HepG2 (cell line): ENCODE measurements around the gene TBC1D10B. TPM values are rescaled to one million over a fixed set of nuclear protein-coding genes. Genes with fewer than 3 reads are reported as not detected.

Experiments used
- AKAP8 ChIP-seq: sonication (generic); formaldehyde crosslinking; IDR thresholded peaks from 2 replicates; pipeline ENCODE4 v1.5.1; 2020; ENCODE audit warnings: mild to moderate bottlenecking, missing genetic modification reagents
- ASH2L ChIP-seq: fragments of 300-600, 200-600 bp; sonication (generic); IDR thresholded peaks from 2 replicates; pipeline ENCODE4 v1.7.0; 2017; ENCODE audit warnings: low read depth, mild to moderate bottlenecking, moderate library complexity, mixed read lengths, low read length; ENCODE audit not compliant: insufficient read length
- HHEX ChIP-seq: IDR thresholded peaks from 2 replicates; pipeline ENCODE4 v1.6.1; 2016; ENCODE audit warnings: control low read depth
- KLF12 ChIP-seq: sonication (generic); formaldehyde crosslinking; IDR thresholded peaks from 2 replicates; pipeline ENCODE4 v1.4.0; 2020; ENCODE audit warnings: missing genetic modification reagents, borderline replicate concordance
- RARG ChIP-seq: sonication (generic); formaldehyde crosslinking; IDR thresholded peaks from 2 replicates; pipeline ENCODE4 v1.4.0; 2020; ENCODE audit warnings: low read depth, mild to moderate bottlenecking, missing genetic modification reagents
- REXO4 ChIP-seq: sonication (generic); formaldehyde crosslinking; IDR thresholded peaks from 2 replicates; pipeline ENCODE4 v1.8.0; 2022; ENCODE audit warnings: missing genetic modification reagents, mild to moderate bottlenecking, borderline replicate concordance
- SMAD3 ChIP-seq: sonication (generic); formaldehyde crosslinking; IDR thresholded peaks from 2 replicates; pipeline ENCODE4 v1.4.0; 2020; ENCODE audit warnings: missing genetic modification reagents
- XBP1 ChIP-seq: sonication (generic); formaldehyde crosslinking; IDR thresholded peaks from 2 replicates; pipeline ENCODE4 v1.5.0; 2020; ENCODE audit warnings: missing genetic modification reagents
- ZFX ChIP-seq: sonication (generic); formaldehyde crosslinking; IDR thresholded peaks from 2 replicates; pipeline ENCODE4 v1.4.0; 2020; ENCODE audit warnings: mild to moderate bottlenecking, low read depth, missing genetic modification reagents, moderate library complexity
- ZNF780A ChIP-seq: sonication (generic); formaldehyde crosslinking; IDR thresholded peaks from 2 replicates; pipeline ENCODE4 v1.8.0; 2022; ENCODE audit warnings: mild to moderate bottlenecking, missing genetic modification reagents, moderate library complexity
- ZNF841 ChIP-seq: sonication (generic); formaldehyde crosslinking; IDR thresholded peaks from 2 replicates; pipeline ENCODE4 v1.8.1; 2023; ENCODE audit warnings: missing genetic modification reagents, borderline replicate concordance
- polyA plus RNA-seq, 8 experiments: library from polyadenylated mRNA; depleted of rRNA in 3 of 8; stranded (reverse) in 7 of 8; unstranded in 1 of 8; fragments of >200 nt; fragmentation: Illumina TruSeq in 4 of 8; extraction: Trizol in 4 of 8; gene quantifications; 2 replicates each; pipeline versions ENCODE4 v1.2.1 to v1.2.3, GENCODE V29; 2011 to 2016; ENCODE audit warnings: low read depth in 4 of 8, missing spikeins in 1 of 8, mixed read lengths in 1 of 8; ENCODE audit not compliant: insufficient read depth in 1 of 8
- total RNA-seq, 5 experiments: library from RNA; depleted of rRNA; stranded (reverse); fragments of >200 nt; fragmentation: Illumina TruSeq; extraction: Trizol; gene quantifications; 2 replicates each; pipeline ENCODE4 v1.2.3, GENCODE V29; 2016; ENCODE audit warnings: low read depth in 1 of 5
- TF ChIP-seq, protein P1 (sequence below): sonication (generic); formaldehyde crosslinking; IDR thresholded peaks from 2 replicates; pipeline ENCODE4 v1.4.0; 2020; ENCODE audit warnings: missing genetic modification reagents, borderline replicate concordance
- TF ChIP-seq, protein P2 (sequence below): IDR thresholded peaks from 2 replicates; pipeline ENCODE4 v1.6.1; 2016; ENCODE audit warnings: mild to moderate bottlenecking
- TF ChIP-seq, protein P3 (sequence below): sonication (generic); formaldehyde crosslinking; conservative IDR thresholded peaks from 2 replicates; pipeline ENCODE4 v1.4.0; 2020; ENCODE audit warnings: missing genetic modification reagents
- TF ChIP-seq, protein P4 (sequence below): sonication (generic); formaldehyde crosslinking; IDR thresholded peaks from 2 replicates; pipeline ENCODE4 v1.4.0; 2020; ENCODE audit warnings: missing genetic modification reagents

TBC1D10B gene
- total and polyA plus RNA-seq, 2 of the 13 experiments (the other 11 are each of a cell fraction or from before 2014, with no cell fraction given) = 15.7 to 24.8 TPM

DNA sequence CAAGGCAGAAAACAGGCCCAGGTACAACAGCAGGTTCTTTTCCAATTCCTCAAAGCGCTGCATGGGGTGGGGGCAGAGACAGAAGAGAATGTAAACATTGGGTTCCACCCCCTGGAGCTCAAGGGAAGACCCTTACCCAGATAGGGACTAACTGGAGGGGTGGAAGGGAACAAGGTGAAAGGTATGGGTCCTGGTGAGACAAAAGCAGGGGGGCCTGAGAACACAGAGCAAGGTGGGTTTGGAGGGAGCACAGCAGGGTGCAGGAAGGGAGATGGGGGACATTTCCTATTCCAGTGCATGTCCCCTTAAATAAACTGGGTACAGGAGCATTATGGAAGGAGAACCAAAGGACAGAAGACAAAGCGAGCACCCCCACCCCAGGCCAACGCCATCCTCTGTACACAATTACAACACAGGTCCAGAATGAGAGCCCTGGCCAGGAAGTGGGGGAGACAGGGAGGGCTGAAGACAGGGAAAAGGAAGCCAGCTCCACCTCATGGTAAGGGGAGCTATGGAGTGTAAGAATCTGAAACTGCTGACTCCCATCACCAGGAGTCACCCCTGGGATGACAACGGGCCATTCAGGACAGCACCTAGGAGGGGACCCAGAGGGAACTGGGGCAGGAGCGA, 13.1 kb downstream of the TBC1D10B start (continued):
- TF ChIP-seq, protein P1, sequence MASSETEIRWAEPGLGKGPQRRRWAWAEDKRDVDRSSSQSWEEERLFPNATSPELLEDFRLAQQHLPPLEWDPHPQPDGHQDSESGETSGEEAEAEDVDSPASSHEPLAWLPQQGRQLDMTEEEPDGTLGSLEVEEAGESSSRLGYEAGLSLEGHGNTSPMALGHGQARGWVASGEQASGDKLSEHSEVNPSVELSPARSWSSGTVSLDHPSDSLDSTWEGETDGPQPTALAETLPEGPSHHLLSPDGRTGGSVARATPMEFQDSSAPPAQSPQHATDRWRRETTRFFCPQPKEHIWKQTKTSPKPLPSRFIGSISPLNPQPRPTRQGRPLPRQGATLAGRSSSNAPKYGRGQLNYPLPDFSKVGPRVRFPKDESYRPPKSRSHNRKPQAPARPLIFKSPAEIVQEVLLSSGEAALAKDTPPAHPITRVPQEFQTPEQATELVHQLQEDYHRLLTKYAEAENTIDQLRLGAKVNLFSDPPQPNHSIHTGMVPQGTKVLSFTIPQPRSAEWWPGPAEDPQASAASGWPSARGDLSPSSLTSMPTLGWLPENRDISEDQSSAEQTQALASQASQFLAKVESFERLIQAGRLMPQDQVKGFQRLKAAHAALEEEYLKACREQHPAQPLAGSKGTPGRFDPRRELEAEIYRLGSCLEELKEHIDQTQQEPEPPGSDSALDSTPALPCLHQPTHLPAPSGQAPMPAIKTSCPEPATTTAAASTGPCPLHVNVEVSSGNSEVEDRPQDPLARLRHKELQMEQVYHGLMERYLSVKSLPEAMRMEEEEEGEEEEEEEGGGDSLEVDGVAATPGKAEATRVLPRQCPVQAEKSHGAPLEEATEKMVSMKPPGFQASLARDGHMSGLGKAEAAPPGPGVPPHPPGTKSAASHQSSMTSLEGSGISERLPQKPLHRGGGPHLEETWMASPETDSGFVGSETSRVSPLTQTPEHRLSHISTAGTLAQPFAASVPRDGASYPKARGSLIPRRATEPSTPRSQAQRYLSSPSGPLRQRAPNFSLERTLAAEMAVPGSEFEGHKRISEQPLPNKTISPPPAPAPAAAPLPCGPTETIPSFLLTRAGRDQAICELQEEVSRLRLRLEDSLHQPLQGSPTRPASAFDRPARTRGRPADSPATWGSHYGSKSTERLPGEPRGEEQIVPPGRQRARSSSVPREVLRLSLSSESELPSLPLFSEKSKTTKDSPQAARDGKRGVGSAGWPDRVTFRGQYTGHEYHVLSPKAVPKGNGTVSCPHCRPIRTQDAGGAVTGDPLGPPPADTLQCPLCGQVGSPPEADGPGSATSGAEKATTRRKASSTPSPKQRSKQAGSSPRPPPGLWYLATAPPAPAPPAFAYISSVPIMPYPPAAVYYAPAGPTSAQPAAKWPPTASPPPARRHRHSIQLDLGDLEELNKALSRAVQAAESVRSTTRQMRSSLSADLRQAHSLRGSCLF (CRISPR knock-in tag) = no peak
- TF ChIP-seq XBP1 (no peak), ASH2L (no peak), ZNF841 (CRISPR knock-in tag) (no peak), KLF12 (CRISPR knock-in tag) (no peak), HHEX (CRISPR knock-in tag) (no peak), ZNF780A (CRISPR knock-in tag) (no peak), ZFX (CRISPR knock-in tag) (no peak), SMAD3 (no peak), AKAP8 (CRISPR knock-in tag) (0 out of 2 replicates have a peak, but pooled peaks have one; percentile 67), REXO4 (no peak), RARG (no peak)
- TF ChIP-seq, protein P2, sequence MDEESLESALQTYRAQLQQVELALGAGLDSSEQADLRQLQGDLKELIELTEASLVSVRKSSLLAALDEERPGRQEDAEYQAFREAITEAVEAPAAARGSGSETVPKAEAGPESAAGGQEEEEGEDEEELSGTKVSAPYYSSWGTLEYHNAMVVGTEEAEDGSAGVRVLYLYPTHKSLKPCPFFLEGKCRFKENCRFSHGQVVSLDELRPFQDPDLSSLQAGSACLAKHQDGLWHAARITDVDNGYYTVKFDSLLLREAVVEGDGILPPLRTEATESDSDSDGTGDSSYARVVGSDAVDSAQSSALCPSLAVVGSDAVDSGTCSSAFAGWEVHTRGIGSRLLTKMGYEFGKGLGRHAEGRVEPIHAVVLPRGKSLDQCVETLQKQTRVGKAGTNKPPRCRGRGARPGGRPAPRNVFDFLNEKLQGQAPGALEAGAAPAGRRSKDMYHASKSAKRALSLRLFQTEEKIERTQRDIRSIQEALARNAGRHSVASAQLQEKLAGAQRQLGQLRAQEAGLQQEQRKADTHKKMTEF (CRISPR knock-in tag) = no peak
- TF ChIP-seq, protein P3, sequence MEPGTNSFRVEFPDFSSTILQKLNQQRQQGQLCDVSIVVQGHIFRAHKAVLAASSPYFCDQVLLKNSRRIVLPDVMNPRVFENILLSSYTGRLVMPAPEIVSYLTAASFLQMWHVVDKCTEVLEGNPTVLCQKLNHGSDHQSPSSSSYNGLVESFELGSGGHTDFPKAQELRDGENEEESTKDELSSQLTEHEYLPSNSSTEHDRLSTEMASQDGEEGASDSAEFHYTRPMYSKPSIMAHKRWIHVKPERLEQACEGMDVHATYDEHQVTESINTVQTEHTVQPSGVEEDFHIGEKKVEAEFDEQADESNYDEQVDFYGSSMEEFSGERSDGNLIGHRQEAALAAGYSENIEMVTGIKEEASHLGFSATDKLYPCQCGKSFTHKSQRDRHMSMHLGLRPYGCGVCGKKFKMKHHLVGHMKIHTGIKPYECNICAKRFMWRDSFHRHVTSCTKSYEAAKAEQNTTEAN (CRISPR knock-in tag) = no peak
- TF ChIP-seq, protein P4, sequence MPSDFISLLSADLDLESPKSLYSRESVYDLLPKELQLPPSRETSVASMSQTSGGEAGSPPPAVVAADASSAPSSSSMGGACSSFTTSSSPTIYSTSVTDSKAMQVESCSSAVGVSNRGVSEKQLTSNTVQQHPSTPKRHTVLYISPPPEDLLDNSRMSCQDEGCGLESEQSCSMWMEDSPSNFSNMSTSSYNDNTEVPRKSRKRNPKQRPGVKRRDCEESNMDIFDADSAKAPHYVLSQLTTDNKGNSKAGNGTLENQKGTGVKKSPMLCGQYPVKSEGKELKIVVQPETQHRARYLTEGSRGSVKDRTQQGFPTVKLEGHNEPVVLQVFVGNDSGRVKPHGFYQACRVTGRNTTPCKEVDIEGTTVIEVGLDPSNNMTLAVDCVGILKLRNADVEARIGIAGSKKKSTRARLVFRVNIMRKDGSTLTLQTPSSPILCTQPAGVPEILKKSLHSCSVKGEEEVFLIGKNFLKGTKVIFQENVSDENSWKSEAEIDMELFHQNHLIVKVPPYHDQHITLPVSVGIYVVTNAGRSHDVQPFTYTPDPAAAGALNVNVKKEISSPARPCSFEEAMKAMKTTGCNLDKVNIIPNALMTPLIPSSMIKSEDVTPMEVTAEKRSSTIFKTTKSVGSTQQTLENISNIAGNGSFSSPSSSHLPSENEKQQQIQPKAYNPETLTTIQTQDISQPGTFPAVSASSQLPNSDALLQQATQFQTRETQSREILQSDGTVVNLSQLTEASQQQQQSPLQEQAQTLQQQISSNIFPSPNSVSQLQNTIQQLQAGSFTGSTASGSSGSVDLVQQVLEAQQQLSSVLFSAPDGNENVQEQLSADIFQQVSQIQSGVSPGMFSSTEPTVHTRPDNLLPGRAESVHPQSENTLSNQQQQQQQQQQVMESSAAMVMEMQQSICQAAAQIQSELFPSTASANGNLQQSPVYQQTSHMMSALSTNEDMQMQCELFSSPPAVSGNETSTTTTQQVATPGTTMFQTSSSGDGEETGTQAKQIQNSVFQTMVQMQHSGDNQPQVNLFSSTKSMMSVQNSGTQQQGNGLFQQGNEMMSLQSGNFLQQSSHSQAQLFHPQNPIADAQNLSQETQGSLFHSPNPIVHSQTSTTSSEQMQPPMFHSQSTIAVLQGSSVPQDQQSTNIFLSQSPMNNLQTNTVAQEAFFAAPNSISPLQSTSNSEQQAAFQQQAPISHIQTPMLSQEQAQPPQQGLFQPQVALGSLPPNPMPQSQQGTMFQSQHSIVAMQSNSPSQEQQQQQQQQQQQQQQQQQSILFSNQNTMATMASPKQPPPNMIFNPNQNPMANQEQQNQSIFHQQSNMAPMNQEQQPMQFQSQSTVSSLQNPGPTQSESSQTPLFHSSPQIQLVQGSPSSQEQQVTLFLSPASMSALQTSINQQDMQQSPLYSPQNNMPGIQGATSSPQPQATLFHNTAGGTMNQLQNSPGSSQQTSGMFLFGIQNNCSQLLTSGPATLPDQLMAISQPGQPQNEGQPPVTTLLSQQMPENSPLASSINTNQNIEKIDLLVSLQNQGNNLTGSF (CRISPR knock-in tag) = no peak
